Ovary (tissue), 3 donors: ENCODE measurements around the gene TFG.

Source experiments
- CTCF ChIP-seq, 3 donors: fragments of 450-650 bp in 2 of 3; fragments of 200-600 bp in 1 of 3; IDR thresholded peaks; one replicate each; pipeline versions ENCODE4 v1.5.1 to v1.8.0; 2016 to 2022; ENCODE audit warnings: antibody characterized with exemption in 3 of 3, mild to moderate bottlenecking in 1 of 3
- POLR2A ChIP-seq: fragments of 450-650 bp; IDR thresholded peaks from one replicate; pipeline ENCODE4 v1.6.1; 2017; ENCODE audit warnings: antibody characterized with exemption, mild to moderate bottlenecking, moderate library complexity
- donor health status: DM: no; HTN: no; CAD: no.

GRCh38 chr3:100759950-100760349, 50.7 kb downstream of the TFG start:
- TF ChIP-seq POLR2A (no peak), CTCF (IDR thresholded peaks at IDR 0.05) (no peak)
